K562 (cell line): ENCODE results near the gene PTCD3.

Experiments
- CBX5 ChIP-seq: IDR thresholded peaks from 2 replicates; pipeline ENCODE4 v1.6.1; 2014; ENCODE audit warnings: low read depth, borderline replicate concordance
- CTCF ChIP-seq, 3 experiments: IDR thresholded peaks in 2 of 3; conservative IDR thresholded peaks in 1 of 3; 2 replicates each; pipeline ENCODE4 v1.5.1; 2011 to 2012; ENCODE audit warnings: low read length in 3 of 3, mild to moderate bottlenecking in 3 of 3, control low read depth in 2 of 3, improper control_type of control experiment in 1 of 3, inconsistent platforms in 1 of 3, low read depth in 1 of 3, mixed read lengths in 1 of 3, moderate library complexity in 1 of 3; ENCODE audit not compliant: insufficient read depth in 2 of 3
- FOXO4 ChIP-seq: fragments of 450-650 bp; formaldehyde crosslinking; IDR thresholded peaks from 2 replicates; pipeline ENCODE4 v1.4.0; 2020; ENCODE audit warnings: mild to moderate bottlenecking, moderate library complexity
- HDAC8 ChIP-seq: fragments of 450-650 bp; IDR thresholded peaks from 2 replicates; pipeline ENCODE4 v1.6.1; 2016; ENCODE audit warnings: mild to moderate bottlenecking, missing genetic modification characterization, moderate library complexity, missing compliant biosample characterization
- JUND ChIP-seq, 2 experiments: IDR thresholded peaks; 2 replicates in 1 of 2; 3 replicates in 1 of 2; pipeline ENCODE4 v1.6.1; 2011; ENCODE audit warnings: borderline replicate concordance in 2 of 2, low read depth in 2 of 2, low read length in 2 of 2, improper control_type of control experiment in 1 of 2, missing biosample characterization in 1 of 2, missing genetic modification characterization in 1 of 2, missing genetic modification reagents in 1 of 2
- PKNOX1 ChIP-seq: fragments of 450-650 bp; IDR thresholded peaks from 2 replicates; pipeline ENCODE4 v1.6.1; 2016
- SIN3A ChIP-seq, 2 experiments: fragments of 150-350 bp in 1 of 2; IDR thresholded peaks; 2 replicates each; pipeline ENCODE4 v1.6.1; 2011 to 2016; ENCODE audit warnings: borderline replicate concordance in 2 of 2, low read depth in 2 of 2, low read length in 2 of 2, mild to moderate bottlenecking in 2 of 2, moderate library complexity in 2 of 2; ENCODE audit not compliant: control insufficient read depth in 1 of 2
- SPI1 ChIP-seq: IDR thresholded peaks from 2 replicates; pipeline ENCODE4 v1.6.1; 2011; ENCODE audit warnings: low read depth, low read length, control low read depth, borderline replicate concordance
- THRB ChIP-seq: fragments of 450-650 bp; formaldehyde crosslinking; conservative IDR thresholded peaks from 2 replicates; pipeline ENCODE4 v1.4.0; 2022; ENCODE audit warnings: mild to moderate bottlenecking, missing genetic modification characterization
- ZNF274 ChIP-seq: IDR thresholded peaks from 2 replicates; pipeline ENCODE4 v1.6.1; 2011; ENCODE audit warnings: low read depth, mild to moderate bottlenecking, low read length, moderate library complexity, borderline replicate concordance

- TF ChIP-seq THRB (CRISPR knock-in tag): no peak
- TF ChIP-seq SIN3A (IDR thresholded peaks at IDR 0.05; ENCODE audit: borderline replicate concordance in 2 of 2, control insufficient read depth in 1 of 2, low read depth in 2 of 2, low read length in 2 of 2): no peak
- TF ChIP-seq CTCF (IDR thresholded peaks at IDR 0.05 in 2 of 3, conservative IDR thresholded peaks at IDR 0.05 in 1 of 3; ENCODE audit: insufficient read depth in 2 of 3, low read depth in 1 of 3, low read length in 3 of 3): no peak
- no peak for TF ChIP-seq ZNF274
- no peak for TF ChIP-seq JUND (IDR thresholded peaks at IDR 0.05; ENCODE audit: borderline replicate concordance, low read depth, low read length)
- no peak for TF ChIP-seq JUND (tag; IDR thresholded peaks at IDR 0.05; ENCODE audit: borderline replicate concordance, low read depth, low read length)
- no peak for TF ChIP-seq CBX5
- no peak for TF ChIP-seq FOXO4 (CRISPR knock-in tag)
- no peak for TF ChIP-seq PKNOX1
- TF ChIP-seq SPI1: no peak
- TF ChIP-seq HDAC8 (tag): no peak
Measured at GRCh38 chr2:86186431-86186830, 80.4 kb downstream of the PTCD3 start.
